H1 (cell line): ENCODE results near the gene CTSW. TPM values are rescaled to one million over a fixed set of nuclear protein-coding genes. Genes with fewer than 3 reads are reported as not detected.

ENCODE experiments used
- CTCF ChIA-PET: fragments of 300-600 bp; sonication (Branson Sonifier 250); formaldehyde crosslinking; loops from one replicate; lab custom pipeline; 2021; ENCODE audit not compliant: partially characterized antibody; lab: Charles Lee
- POLR2A ChIA-PET: fragments of 300-600 bp; sonication (Branson Sonifier 250); formaldehyde crosslinking; loops from one replicate; lab custom pipeline; 2021; ENCODE audit warnings: inconsistent platforms; ENCODE audit not compliant: partially characterized antibody; lab: Charles Lee
- DNase-seq, 2 experiments: peaks; one replicate each; pipeline versions ENCODE4 v3.0.0 to v3.0.0-alpha.2; 2010 to 2022; ENCODE audit warnings: low spot score in 2 of 2, low read depth in 1 of 2, mixed read lengths in 1 of 2
- FAIRE-seq: peaks from 2 replicates; lab custom pipeline; 2011; peaks lifted over from hg19 to GRCh38; lab: Jason Lieb, UNC
- H2AFZ ChIP-seq: 2 replicates; pipeline ENCODE4 v1.8.1; 2012; ENCODE audit warnings: low read length, inconsistent platforms
- H2AK5ac ChIP-seq: 2 replicates; pipeline ENCODE4 v1.6.1; 2013; ENCODE audit warnings: low read depth, low read length
- H2BK120ac ChIP-seq: replicated peaks from 2 replicates; pipeline ENCODE3; 2013; ENCODE audit warnings: low read depth, low read length, inconsistent platforms
- H2BK12ac ChIP-seq: 2 replicates; pipeline ENCODE4 v1.6.1; 2013; ENCODE audit warnings: low read depth, low read length
- H2BK15ac ChIP-seq: 2 replicates; pipeline ENCODE4 v1.6.1; 2013; ENCODE audit warnings: low read length
- H2BK20ac ChIP-seq: 2 replicates; pipeline ENCODE4 v1.6.1; 2013; ENCODE audit warnings: low read length
- H2BK5ac ChIP-seq: 2 replicates; pipeline ENCODE4 v1.6.1; 2013; ENCODE audit warnings: low read depth, low read length
- H3K14ac ChIP-seq: 2 replicates; pipeline ENCODE4 v1.6.1; 2013; ENCODE audit warnings: inconsistent platforms; ENCODE audit not compliant: insufficient read length
- H3K18ac ChIP-seq: 2 replicates; pipeline ENCODE4 v1.6.1; 2013; ENCODE audit warnings: low read length; ENCODE audit errors: extremely low read depth
- H3K23ac ChIP-seq: 2 replicates; pipeline ENCODE4 v1.6.1; 2013; ENCODE audit warnings: inconsistent platforms; ENCODE audit not compliant: insufficient read length
- H3K23me2 ChIP-seq: 2 replicates; pipeline ENCODE4 v1.6.1; 2013; ENCODE audit warnings: low read depth, low read length
- H3K27ac ChIP-seq: 2 replicates; pipeline ENCODE4 v1.6.1; 2011; ENCODE audit warnings: low read depth, low read length, inconsistent platforms
- H3K27me3 ChIP-seq, 4 experiments: replicated peaks in 1 of 4; 1 replicate in 1 of 4; 2 replicates in 3 of 4; pipeline versions ENCODE4 v1.6.1 to v1.8.1; 2011 to 2013; ENCODE audit warnings: low read length in 3 of 4, mild to moderate bottlenecking in 3 of 4, inconsistent platforms in 2 of 4, mixed read lengths in 2 of 4, moderate library complexity in 1 of 4; ENCODE audit not compliant: control insufficient read depth in 3 of 4, insufficient read depth in 3 of 4; ENCODE audit errors: extremely low read depth in 1 of 4
- H3K36me3 ChIP-seq, 4 experiments: 2 replicates each; pipeline versions ENCODE4 v1.6.1 to v1.8.1; 2011 to 2013; ENCODE audit warnings: mild to moderate bottlenecking in 4 of 4, low read length in 3 of 4, moderate library complexity in 2 of 4, control low read depth in 1 of 4, inconsistent platforms in 1 of 4; ENCODE audit not compliant: insufficient read depth in 4 of 4, control insufficient read depth in 2 of 4
- H3K4ac ChIP-seq: replicated peaks from 2 replicates; pipeline ENCODE3; 2013; ENCODE audit warnings: low read length, low read depth, mixed read lengths, inconsistent platforms; ENCODE audit not compliant: insufficient read length
- H3K4me1 ChIP-seq, 4 experiments: replicated peaks in 1 of 4; 1 replicate in 1 of 4; 2 replicates in 3 of 4; pipeline versions ENCODE4 v1.6.1 to v1.8.1; 2011 to 2013; ENCODE audit warnings: low read length in 3 of 4, inconsistent platforms in 2 of 4, mixed read lengths in 1 of 4; ENCODE audit not compliant: insufficient read depth in 4 of 4, control insufficient read depth in 3 of 4
- H3K4me2 ChIP-seq, 2 experiments: 2 replicates each; pipeline versions ENCODE4 v1.6.1 to v1.8.1; 2011 to 2013; ENCODE audit warnings: low read depth in 2 of 2, low read length in 2 of 2, control low read depth in 1 of 2, inconsistent platforms in 1 of 2, mild to moderate bottlenecking in 1 of 2; ENCODE audit not compliant: insufficient read depth in 1 of 2
- H3K4me3 ChIP-seq, 4 experiments: fragments of 200-600, 300-600 bp in 1 of 4; sonication (generic), shearing (Covaris generic), sonication (Bioruptor Twin) in 1 of 4; 2 replicates each; pipeline versions ENCODE4 v1.5.1 to v1.8.1; 2011 to 2016; ENCODE audit warnings: low read length in 4 of 4, low read depth in 3 of 4, control low read depth in 2 of 4, inconsistent platforms in 2 of 4, mild to moderate bottlenecking in 2 of 4, mixed read lengths in 1 of 4, moderate library complexity in 1 of 4; ENCODE audit not compliant: insufficient read depth in 2 of 4; ENCODE audit errors: extremely low read depth in 1 of 4
- H3K56ac ChIP-seq: replicated peaks from 2 replicates; pipeline ENCODE3; 2013; ENCODE audit warnings: low read depth, mild to moderate bottlenecking, mixed read lengths, low read length, inconsistent platforms; ENCODE audit not compliant: insufficient read length
- H3K79me1 ChIP-seq: 2 replicates; pipeline ENCODE4 v1.6.1; 2013; ENCODE audit warnings: low read depth, low read length, control low read depth
- H3K79me2 ChIP-seq, 2 experiments: 2 replicates each; pipeline versions ENCODE4 v1.6.1 to v1.8.1; 2012 to 2013; ENCODE audit warnings: low read length in 2 of 2, mild to moderate bottlenecking in 2 of 2, inconsistent platforms in 1 of 2; ENCODE audit not compliant: insufficient read depth in 2 of 2, control insufficient read depth in 1 of 2
- H3K9ac ChIP-seq, 4 experiments: replicated peaks in 1 of 4; 1 replicate in 1 of 4; 2 replicates in 3 of 4; pipeline versions ENCODE4 v1.6.1 to v1.8.1; 2011 to 2013; ENCODE audit warnings: low read depth in 3 of 4, low read length in 3 of 4, control low read depth in 2 of 4, mild to moderate bottlenecking in 2 of 4, moderate library complexity in 2 of 4, inconsistent platforms in 1 of 4; ENCODE audit errors: extremely low read depth in 1 of 4
- H3K9me3 ChIP-seq, 2 experiments: 2 replicates each; pipeline versions ENCODE4 v1.6.1 to v1.8.1; 2012 to 2013; ENCODE audit warnings: mild to moderate bottlenecking in 2 of 2, moderate library complexity in 2 of 2, control low read depth in 1 of 2, inconsistent platforms in 1 of 2, low read depth in 1 of 2, low read length in 1 of 2, mixed read lengths in 1 of 2; ENCODE audit not compliant: insufficient read depth in 2 of 2
- H4K20me1 ChIP-seq, 2 experiments: replicated peaks in 1 of 2; 2 replicates each; pipeline versions ENCODE3 to v1.8.1; 2011 to 2013; ENCODE audit warnings: inconsistent platforms in 2 of 2, low read length in 2 of 2, mild to moderate bottlenecking in 1 of 2; ENCODE audit not compliant: insufficient read depth in 2 of 2, control insufficient read depth in 1 of 2
- H4K5ac ChIP-seq: 2 replicates; pipeline ENCODE4 v1.6.1; 2013; ENCODE audit warnings: low read length, low read depth, mixed read lengths, inconsistent platforms; ENCODE audit not compliant: insufficient read length
- H4K8ac ChIP-seq: 2 replicates; pipeline ENCODE4 v1.8.0; 2013; ENCODE audit warnings: mild to moderate bottlenecking, moderate library complexity, low read length, inconsistent platforms; ENCODE audit not compliant: insufficient read depth; ENCODE audit errors: extremely low read depth
- H4K91ac ChIP-seq: replicated peaks from 2 replicates; pipeline ENCODE3; 2013; ENCODE audit warnings: low read length, mixed read lengths, inconsistent platforms; ENCODE audit not compliant: insufficient read length
- BACH1 ChIP-seq: IDR thresholded peaks from 2 replicates; pipeline ENCODE4 v1.6.1; 2012; ENCODE audit warnings: low read length, improper control_type of control experiment
- MAFK ChIP-seq: IDR thresholded peaks from 2 replicates; pipeline ENCODE4 v1.6.1; 2012; ENCODE audit warnings: low read depth, mild to moderate bottlenecking, improper control_type of control experiment, low read length
- YY1 ChIP-seq: IDR thresholded peaks from 2 replicates; pipeline ENCODE4 v1.6.1; 2011; ENCODE audit warnings: low read depth, mild to moderate bottlenecking, low read length
- WGBS, 2 experiments: shearing (Covaris generic) in 1 of 2; methylation state at CpG; one replicate each; pipeline versions ENCODE4 v1.1.6 to v1.1.7; 2013 to 2015; ENCODE audit warnings: low lambda C conversion rate in 2 of 2, mixed read lengths in 2 of 2, inconsistent platforms in 1 of 2, low coverage in 1 of 2, missing lambda C conversion rate in 1 of 2; ENCODE audit not compliant: insufficient replicate concordance in 2 of 2, insufficient coverage in 1 of 2, insufficient read length in 1 of 2; ENCODE audit errors: extremely low coverage in 1 of 2, missing lambda C conversion rate in 1 of 2; 5-methylcytosine and 5-hydroxymethylcytosine counted together
- polyA plus RNA-seq, 7 experiments: library from polyadenylated mRNA; depleted of rRNA in 3 of 7; stranded (reverse) in 5 of 7; unstranded in 2 of 7; fragments of >200 nt in 5 of 7; fragments of 200-250 nt in 2 of 7; gene quantifications; 1 replicate in 5 of 7; 2 replicates in 1 of 7; 4 replicates in 1 of 7; pipeline versions ENCODE4 v1.2.1 to v1.2.3, GENCODE V29; 2011 to 2013; ENCODE audit warnings: missing spikeins in 2 of 7, mixed read lengths in 2 of 7
- total RNA-seq: library from RNA; stranded (reverse); fragmentation: NEBNext Ultra II Directional; extraction: Animal tissue kit (Norgen Biotek cat#: 25700); gene quantifications from 2 replicates; pipeline ENCODE4 v1.2.1, GENCODE V29; 2021

The CTSW gene
- total and polyA plus RNA-seq, 2 of the 8 experiments (the other 6 are each of a cell fraction or from before 2014, with no cell fraction given), result not detected

- no peaks in the 10 kb centered on the region; a peak in 1 of 7 replicates for H3K27me3 ChIP-seq
- WGBS, 2 experiments, result 65% methylated on average over 13 of the region's 13 CpGs; no CpG with 5 or more reads in 1 of the 2 experiments
- H3K4ac ChIP-seq, result no peak overlapping the region
- H3K23ac ChIP-seq, result no peak overlapping the region
- no peak overlapping the region for H3K14ac ChIP-seq
- H3K18ac ChIP-seq, result peak overlapping the region; percentile 63; the same call in 1 of the 2 replicates
- peak overlapping the region; percentile 84; the same call in 1 of the 2 replicates for H4K8ac ChIP-seq
- H3K56ac ChIP-seq, result no peak overlapping the region
- FAIRE-seq (no peak), DNase-seq (no peak)
- H3K4me1 ChIP-seq, result peaks cover 2 to 22% (median 14%) of the 10 kb centered on the region in 4 experiments; a peak in 5 of 7 replicates
- no peak overlapping the region for H2BK5ac ChIP-seq
- TF ChIP-seq MAFK (peak; percentile 43; the same call in 1 of the 2 replicates), BACH1 (peak; percentile 83), YY1 (no peak)
- no peaks in the 10 kb centered on the region for H3K9me3 ChIP-seq
- no peaks in the 10 kb centered on the region for H3K36me3 ChIP-seq
- no peak overlapping the region for H4K91ac ChIP-seq
- peaks cover 0 to 7% of the 10 kb centered on the region in 2 experiments; a peak in 2 of 4 replicates for H3K79me2 ChIP-seq
- H3K79me1 ChIP-seq, result peaks cover 7% of the 10 kb centered on the region; the same call in 1 of the 2 replicates
- no peak overlapping the region for H3K9ac ChIP-seq
- no peak overlapping the region for H2BK12ac ChIP-seq
- CTCF ChIA-PET, result interaction anchor here (0.8 to 11.7 kb wide), 8 partner anchors 10 to 94 kb away, joined by 3 to 212 read pairs (median 6); partner anchors contain the start of genes CCDC85B, FIBP and MUS81
- H2BK15ac ChIP-seq, result no peak overlapping the region
- H2AFZ ChIP-seq, result no peak overlapping the region
- H4K5ac ChIP-seq, result no peak overlapping the region
- peaks cover 0 to 7% of the 10 kb centered on the region in 2 experiments for H4K20me1 ChIP-seq
- no peak overlapping the region for H2BK20ac ChIP-seq
- no peak overlapping the region for H2BK120ac ChIP-seq
- no peak overlapping the region for H3K27ac ChIP-seq
- H3K4me3 ChIP-seq, result no peak overlapping the region
- H2AK5ac ChIP-seq, result no peak overlapping the region
- no peak overlapping the region for H3K4me2 ChIP-seq
- POLR2A ChIA-PET, result interaction anchor here (0.6 to 4.9 kb wide), 10 partner anchors 24 to 353 kb away, joined by 3 to 36 read pairs (median 3); partner anchors contain the start of genes CCDC85B, FIBP, MUS81 and RAB1B
- peaks cover 13% of the 10 kb centered on the region; the same call in 1 of the 2 replicates for H3K23me2 ChIP-seq
These were observed 36.2 kb downstream of the CTSW start for GRCh38 chr11:65915821-65916251.
